Amniotic stem cell (primary cell): ENCODE data around the gene TAT.
"Not testable (repeated sequence)": the region's sequence is repeated elsewhere in the genome, so short reads cannot be mapped to it uniquely, and the experiment has no call there.

Experiments used
- DNase-seq: peaks from one replicate; lab custom pipeline; 2025; lab: John Stamatoyannopoulos, UW

The TAT gene

GRCh38 chr16:71584543-71585317 lies 7.8 kb upstream of the TAT start:
- no peak for DNase-seq

- DNase-seq: not testable (repeated sequence)
Measured at GRCh38 chr16:71582553-71582848, 5.6 kb upstream of the TAT start.

DNA sequence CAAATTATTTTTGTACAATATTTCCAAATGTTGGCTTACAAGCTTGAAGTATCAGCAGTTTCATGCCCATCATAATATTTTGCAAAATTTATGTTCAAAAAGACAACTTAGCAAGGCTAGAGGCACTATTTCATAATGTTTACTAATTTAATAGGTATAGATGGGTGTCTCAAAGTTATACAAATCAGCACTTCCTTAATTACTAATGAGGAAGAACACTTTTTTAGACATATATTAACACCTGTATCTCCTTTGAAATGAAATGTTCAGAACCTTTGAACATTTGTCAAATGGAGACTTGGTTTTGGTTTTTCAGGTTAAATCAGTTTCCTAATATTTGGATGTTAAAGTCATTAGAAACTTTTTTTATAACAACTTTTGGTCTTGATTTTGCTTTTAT lies 2.2 kb downstream of the TAT start:
- DNase-seq: no peak

- DNase-seq: no peak
Measured at GRCh38 chr16:71573387-71574094, 3.4 kb downstream of the TAT start.

DNA sequence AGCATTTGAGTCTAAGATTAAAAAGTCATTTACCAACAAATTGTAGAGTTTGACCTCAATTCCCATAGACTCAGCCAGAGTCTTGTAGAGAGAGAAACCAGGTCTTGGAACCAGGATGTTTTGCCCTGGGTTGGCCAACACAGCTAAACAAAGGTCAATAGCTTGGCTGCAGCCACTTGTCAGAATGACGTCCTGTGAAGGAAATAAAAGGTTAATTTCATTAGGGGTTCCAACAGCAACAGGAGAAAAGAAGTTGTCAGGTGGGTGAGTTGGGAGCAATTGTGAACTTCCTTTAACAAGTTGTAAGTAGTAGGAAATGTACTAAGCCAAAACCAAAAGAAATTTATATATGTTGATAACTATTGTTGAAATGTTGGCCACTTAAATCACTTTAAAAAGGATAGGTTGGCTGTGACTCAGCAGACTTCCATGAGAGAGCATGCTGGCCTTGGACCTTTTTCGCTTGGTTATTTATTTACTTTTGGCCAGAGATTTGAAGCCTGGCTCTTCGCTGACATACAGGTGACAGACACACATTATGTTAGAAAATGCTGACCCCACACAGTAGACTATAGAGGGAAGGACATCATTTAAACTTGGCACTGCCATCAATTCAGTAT lies 4.3 kb downstream of the TAT start:
- DNase-seq: no peak

GRCh38 chr16:71570144-71570543 lies 6.7 kb downstream of the TAT start:
- no peak for DNase-seq

DNA sequence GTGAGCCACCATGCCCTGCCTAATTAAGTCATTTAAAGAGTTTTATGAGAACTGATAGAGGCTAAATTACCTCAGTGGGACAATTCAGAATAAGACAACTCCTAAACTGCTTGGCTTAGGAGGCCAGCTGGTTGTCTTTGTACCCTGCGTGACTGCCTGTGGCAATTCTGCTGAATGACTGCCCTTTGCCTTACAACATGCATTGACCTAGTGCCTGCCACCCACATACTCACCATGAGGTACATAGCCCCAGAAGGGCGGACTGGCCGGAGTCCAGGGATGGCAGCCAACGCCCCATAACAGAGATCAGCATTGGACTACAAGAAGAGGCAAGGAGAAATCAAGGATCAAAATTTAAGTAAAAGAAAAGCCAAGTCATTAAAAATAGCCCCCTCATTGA lies 7.3 kb downstream of the TAT start:
- DNase-seq: no peak

DNA sequence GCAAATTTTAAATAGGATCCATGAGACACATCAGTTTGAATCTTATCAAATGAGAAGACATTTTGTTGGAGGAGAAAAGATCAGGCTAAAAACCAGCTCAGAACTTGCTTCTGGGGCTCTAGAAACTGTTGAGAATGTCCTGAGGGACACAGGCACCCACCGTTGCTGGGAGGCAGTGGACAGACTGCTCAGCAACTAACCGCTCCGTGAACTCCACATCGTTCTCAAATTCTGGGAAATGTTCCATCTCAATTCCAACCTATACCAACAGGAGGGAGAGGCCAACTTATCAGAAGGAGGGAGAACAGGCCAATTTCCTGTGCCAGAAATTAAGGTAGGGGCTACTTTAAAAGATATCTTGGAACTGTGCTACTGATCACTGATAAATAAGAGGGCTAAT lies 8.3 kb downstream of the TAT start:
- DNase-seq: no peak

DNA sequence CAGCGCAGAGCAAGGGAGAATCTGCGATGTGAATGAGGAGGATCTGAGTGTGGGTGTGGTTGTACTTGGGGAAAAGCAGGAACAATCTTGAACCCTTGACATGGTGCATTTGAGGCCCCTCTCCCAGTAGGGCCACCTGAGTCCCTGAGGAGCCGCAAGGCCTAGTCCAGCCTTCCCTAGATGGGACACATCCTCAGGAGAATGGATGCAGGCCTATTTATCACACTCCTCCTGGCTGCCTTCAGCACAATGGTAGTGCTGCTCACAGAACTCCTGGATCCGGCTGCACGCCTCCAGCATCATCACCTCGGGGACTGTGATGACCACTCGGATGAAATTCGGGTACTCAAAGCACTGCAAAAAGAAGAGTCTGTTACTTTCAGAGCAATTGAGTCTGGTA lies 9.0 kb downstream of the TAT start:
- DNase-seq: no peak

DNA sequence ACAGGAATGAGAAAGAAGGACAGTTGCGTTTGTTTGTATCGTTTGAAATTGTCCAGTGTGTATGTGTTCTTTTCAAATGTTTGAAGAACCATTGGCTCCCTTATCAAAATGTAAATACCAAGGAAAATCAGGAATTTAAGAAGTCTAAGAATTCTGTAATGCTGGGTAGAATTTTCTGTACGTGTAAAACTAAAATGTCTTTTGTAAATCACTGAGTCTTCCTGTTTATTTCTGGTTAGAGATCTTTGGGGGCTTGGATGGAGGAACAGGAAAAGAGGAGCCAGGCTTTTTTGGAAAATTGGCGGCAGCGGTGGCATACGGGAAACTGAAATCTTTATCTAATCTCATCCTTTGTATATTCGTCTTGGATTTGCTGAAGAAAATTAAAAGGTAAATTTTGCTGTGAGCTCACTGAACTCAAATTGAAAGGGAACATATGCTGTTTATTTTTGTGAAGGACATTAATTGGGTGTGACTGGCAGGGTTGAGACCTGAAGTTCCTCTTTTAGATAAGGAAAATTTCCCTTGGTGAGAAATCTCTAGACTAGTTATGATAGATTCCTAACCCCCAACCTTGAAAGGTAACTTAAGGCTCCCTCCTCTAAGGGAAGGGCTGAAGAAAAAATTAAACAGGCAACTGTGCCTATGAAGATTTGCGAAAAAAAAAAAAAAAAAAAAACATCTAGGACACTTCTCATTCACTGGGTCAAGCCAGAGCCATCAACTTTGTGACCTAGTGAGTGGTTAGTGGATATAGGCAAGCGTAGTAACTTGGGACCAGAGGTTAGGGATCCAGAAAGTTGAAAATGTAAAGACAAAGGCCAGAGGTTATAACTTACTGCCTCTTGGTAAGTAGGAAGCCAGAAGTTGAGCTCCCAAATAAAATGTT lies 10.8 kb downstream of the TAT start:
- DNase-seq: no peak

DNA sequence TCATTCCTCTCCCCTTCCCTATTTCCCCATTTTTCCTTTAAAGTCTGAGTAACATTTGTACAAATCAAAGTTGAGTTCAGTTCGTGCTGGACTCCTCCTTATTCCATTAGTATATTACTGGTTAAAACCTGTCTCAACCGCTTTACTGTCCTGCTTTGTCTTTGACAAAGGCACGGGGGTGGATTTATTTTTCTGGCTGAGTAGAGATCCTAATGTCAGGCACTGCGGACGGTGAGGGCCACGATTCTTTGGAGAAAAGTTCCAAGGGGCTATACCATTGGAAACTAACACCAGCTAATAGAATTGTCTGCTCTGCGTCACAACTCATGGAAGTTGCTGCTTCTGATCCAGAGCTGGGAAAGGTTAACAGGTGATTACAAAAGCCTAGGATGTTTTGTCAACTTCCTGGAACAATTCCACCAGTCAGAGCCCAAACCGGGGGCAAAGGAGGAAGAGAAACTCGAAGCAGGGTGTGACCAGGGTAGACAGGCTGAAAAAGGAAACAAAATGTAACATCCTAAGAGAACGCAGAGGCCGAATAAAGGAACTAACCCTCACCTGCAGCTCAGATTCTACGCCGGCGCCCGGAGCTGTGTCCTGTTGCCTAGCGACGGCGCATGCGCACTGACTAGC lies 12.4 kb downstream of the TAT start:
- DNase-seq: peak; percentile 60

GRCh38 chr16:71562552-71562951 lies 14.3 kb downstream of the TAT start:
- no peak for DNase-seq

GRCh38 chr16:71561886-71562285 lies 15.0 kb downstream of the TAT start:
- not testable (repeated sequence) for DNase-seq

DNA sequence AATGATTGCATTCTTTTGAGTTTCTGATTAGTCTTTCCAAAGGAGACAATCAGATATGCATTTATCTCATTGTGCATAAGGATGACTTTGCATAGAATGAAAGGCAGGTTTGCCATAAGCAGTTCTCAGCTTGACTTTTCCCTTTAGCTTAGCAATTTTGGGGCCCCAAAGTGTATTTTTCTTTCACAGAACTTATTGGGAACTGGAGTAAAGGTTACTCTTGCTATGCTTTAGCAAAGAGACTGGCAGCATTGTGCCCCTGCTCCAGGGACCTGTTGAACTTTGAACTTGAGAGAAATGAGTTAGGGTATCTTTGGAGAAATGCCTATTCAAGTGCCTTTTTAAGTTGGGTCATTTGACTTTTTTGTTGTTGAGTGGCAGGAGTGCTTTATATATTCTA lies 17.0 kb downstream of the TAT start:
- no peak for DNase-seq

- no peak for DNase-seq
Measured at GRCh38 chr16:71557954-71558582, 18.8 kb downstream of the TAT start.

DNA sequence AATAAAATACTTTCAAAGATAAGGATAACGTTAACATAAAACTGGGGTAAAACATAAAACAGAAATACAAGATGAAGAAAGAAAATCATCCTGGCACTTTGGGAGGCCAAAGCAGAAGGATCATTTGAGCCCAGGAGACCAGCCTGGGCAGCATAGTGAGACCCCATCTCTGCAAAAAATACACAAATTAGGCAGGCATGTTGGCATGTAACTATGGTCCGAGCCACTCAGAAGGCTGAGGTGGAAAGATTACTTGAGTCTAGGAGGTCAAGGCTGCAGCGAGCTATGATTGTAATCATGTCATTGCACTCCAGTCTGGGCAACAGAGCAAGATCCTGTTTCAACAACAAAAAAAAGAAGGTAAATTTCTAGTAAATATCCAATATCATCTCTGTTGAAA lies 19.6 kb downstream of the TAT start:
- DNase-seq: no peak

DNA sequence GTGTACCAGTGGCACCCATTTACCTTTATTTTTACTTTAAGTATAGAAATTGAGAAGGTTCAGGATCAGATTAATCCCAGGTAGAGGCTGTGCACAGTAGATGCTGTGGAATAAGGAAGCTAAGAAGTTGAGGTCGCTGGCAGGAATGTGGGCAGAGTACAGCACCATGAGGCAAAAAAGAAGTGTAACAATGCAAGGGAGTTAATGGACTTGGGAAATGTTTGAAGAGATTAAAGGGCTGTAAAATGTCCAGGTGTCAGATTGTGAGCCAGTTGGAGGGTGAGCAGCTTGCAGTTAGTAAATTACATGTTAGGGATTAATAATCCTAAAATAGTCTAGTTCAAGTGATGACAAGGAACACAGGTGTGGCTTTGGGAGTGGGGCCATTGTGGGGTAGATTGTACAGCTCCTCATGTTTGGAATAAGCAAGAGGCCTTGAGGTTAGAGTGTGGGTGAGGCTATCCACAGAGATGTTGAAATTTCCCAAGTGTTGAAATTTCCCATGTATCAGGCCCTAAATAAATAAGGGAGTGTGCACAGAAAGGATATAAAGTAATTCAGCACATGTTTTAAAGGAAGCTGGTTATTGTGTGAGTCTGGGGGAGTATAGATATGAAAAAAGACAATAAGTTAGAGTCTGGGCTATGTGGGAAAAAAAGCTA lies 21.5 kb downstream of the TAT start:
- DNase-seq: no peak

GRCh38 chr16:71552698-71553503 lies 24.0 kb downstream of the TAT start:
- no peak for DNase-seq

GRCh38 chr16:71547168-71547567 lies 29.7 kb downstream of the TAT start:
- no peak for DNase-seq

DNA sequence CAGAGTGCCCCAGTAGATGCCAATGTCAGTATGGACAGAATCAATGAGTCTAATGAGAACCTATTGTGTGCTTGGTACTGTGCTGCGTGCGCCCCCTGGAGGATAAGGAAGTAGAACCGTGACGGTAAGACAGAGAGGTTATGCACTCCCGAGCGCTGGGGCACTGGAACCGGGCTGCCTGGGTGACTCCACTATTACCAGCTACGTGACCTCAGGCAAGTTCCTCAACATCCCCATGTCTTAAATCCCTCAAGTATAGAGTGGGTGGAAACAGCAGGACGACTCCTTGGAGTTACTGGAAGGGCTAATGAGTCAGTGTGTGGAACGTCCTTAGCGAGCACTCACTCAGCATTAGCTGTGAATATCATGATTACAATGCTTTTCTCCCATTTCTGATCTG lies 34.5 kb downstream of the TAT start:
- DNase-seq: no peak
